HEK293 (cell line): Measurements from ENCODE around the gene CAV1.

Experiments used
- CTCF ChIA-PET: fragments of 350-600 bp; formaldehyde crosslinking; extraction: SDS; loops from one replicate; lab custom pipeline; 2021; ENCODE audit warnings: antibody characterized with exemption; lab: Yijun Ruan, JAX
- POLR2A ChIA-PET: fragments of 300-600 bp; formaldehyde crosslinking; extraction: SDS; loops from one replicate; lab custom pipeline; 2020; ENCODE audit warnings: antibody characterized with exemption, inconsistent platforms; lab: Yijun Ruan, JAX
- H3K27ac ChIP-seq: fragments of 200-500 bp; sonication (Bioruptor generic); 2 replicates; pipeline ENCODE4 v1.5.1; 2014; ENCODE audit warnings: low read depth, low read length, control low read depth, inconsistent platforms; ENCODE audit errors: extremely low read depth
- H3K36me3 ChIP-seq, 2 experiments: fragments of 200-500 bp in 1 of 2; sonication (Bioruptor generic) in 1 of 2; 1 replicate in 1 of 2; 2 replicates in 1 of 2; pipeline ENCODE4 v1.5.1; 2014 to 2017; ENCODE audit warnings: inconsistent platforms in 2 of 2, low read length in 2 of 2; ENCODE audit not compliant: control insufficient read depth in 2 of 2, insufficient read depth in 1 of 2
- H3K4me1 ChIP-seq: fragments of 200-500 bp; sonication (Bioruptor generic); 2 replicates; pipeline ENCODE4 v1.5.1; 2014; ENCODE audit warnings: mild to moderate bottlenecking, low read length, inconsistent platforms; ENCODE audit not compliant: control insufficient read depth, insufficient read depth
- H3K4me3 ChIP-seq: 2 replicates; pipeline ENCODE4 v1.5.1; 2011; ENCODE audit warnings: low read depth, mild to moderate bottlenecking, control low read depth, low read length, moderate library complexity
- H3K9me3 ChIP-seq: fragments of 200-500 bp; sonication (Bioruptor generic); 2 replicates; pipeline ENCODE4 v1.5.1; 2014; ENCODE audit warnings: low read depth, low read length, inconsistent platforms; ENCODE audit not compliant: control insufficient read depth, insufficient read depth
- KLF10 ChIP-seq: fragments of 450-650 bp; IDR thresholded peaks from 2 replicates; pipeline ENCODE4 v1.5.1; 2018; ENCODE audit warnings: missing biosample characterization, mild to moderate bottlenecking, missing genetic modification characterization
- KLF7 ChIP-seq: fragments of 450-650 bp; formaldehyde crosslinking; IDR thresholded peaks from 2 replicates; pipeline ENCODE4 v1.5.1; 2016; ENCODE audit warnings: missing biosample characterization, missing genetic modification characterization, borderline replicate concordance
- PRDM1 ChIP-seq: fragments of 450-650 bp; formaldehyde crosslinking; IDR thresholded peaks from 2 replicates; pipeline ENCODE4; 2016; ENCODE audit warnings: missing biosample characterization, missing genetic modification characterization
- SCRT2 ChIP-seq: fragments of 450-650 bp; formaldehyde crosslinking; IDR thresholded peaks from 2 replicates; pipeline ENCODE4 v1.5.1; 2016; ENCODE audit warnings: missing biosample characterization, missing genetic modification characterization
- SP3 ChIP-seq: fragments of 450-650 bp; formaldehyde crosslinking; IDR thresholded peaks from 2 replicates; pipeline ENCODE4 v1.5.1; 2016; ENCODE audit warnings: missing biosample characterization, missing genetic modification characterization
- ZBTB17 ChIP-seq: fragments of 450-650 bp; formaldehyde crosslinking; IDR thresholded peaks from 2 replicates; pipeline ENCODE4 v1.5.1; 2016; ENCODE audit warnings: missing biosample characterization, missing genetic modification characterization
- ZBTB20 ChIP-seq: fragments of 450-650 bp; formaldehyde crosslinking; IDR thresholded peaks from 2 replicates; pipeline ENCODE4 v1.5.1; 2016; ENCODE audit warnings: missing biosample characterization, missing genetic modification characterization
- ZBTB48 ChIP-seq: fragments of 450-650 bp; formaldehyde crosslinking; IDR thresholded peaks from 2 replicates; pipeline ENCODE4 v1.5.1; 2016; ENCODE audit warnings: missing biosample characterization, missing genetic modification characterization
- ZFHX2 ChIP-seq: fragments of 450-650 bp; formaldehyde crosslinking; conservative IDR thresholded peaks from 2 replicates; pipeline ENCODE4 v1.5.1; 2016; ENCODE audit warnings: missing biosample characterization, missing genetic modification characterization
- ZNF10 ChIP-seq: fragments of 450-650 bp; formaldehyde crosslinking; IDR thresholded peaks from 2 replicates; pipeline ENCODE4 v1.5.1; 2017; ENCODE audit warnings: missing biosample characterization, missing genetic modification characterization
- ZNF155 ChIP-seq: fragments of 450-650 bp; formaldehyde crosslinking; IDR thresholded peaks from 2 replicates; pipeline ENCODE4 v1.5.1; 2016; ENCODE audit warnings: missing biosample characterization, missing genetic modification characterization
- ZNF157 ChIP-seq: fragments of 450-650 bp; formaldehyde crosslinking; IDR thresholded peaks from 2 replicates; pipeline ENCODE4 v1.5.1; 2016; ENCODE audit warnings: missing biosample characterization, missing genetic modification characterization
- ZNF2 ChIP-seq: fragments of 450-650 bp; formaldehyde crosslinking; IDR thresholded peaks from 2 replicates; pipeline ENCODE4 v1.5.1; 2016; ENCODE audit warnings: missing biosample characterization, missing genetic modification characterization
- ZNF23 ChIP-seq: fragments of 450-650 bp; formaldehyde crosslinking; IDR thresholded peaks from 2 replicates; pipeline ENCODE4 v1.5.1; 2016; ENCODE audit warnings: missing biosample characterization, missing genetic modification characterization, borderline replicate concordance
- ZNF324 ChIP-seq: fragments of 450-650 bp; formaldehyde crosslinking; IDR thresholded peaks from 2 replicates; pipeline ENCODE4 v1.5.1; 2016; ENCODE audit warnings: missing biosample characterization, missing genetic modification characterization
- ZNF341 ChIP-seq: fragments of 450-650 bp; formaldehyde crosslinking; IDR thresholded peaks from 2 replicates; pipeline ENCODE4; 2016; ENCODE audit warnings: low read depth, missing biosample characterization, missing genetic modification characterization
- ZNF366 ChIP-seq: fragments of 450-650 bp; formaldehyde crosslinking; conservative IDR thresholded peaks from 2 replicates; pipeline ENCODE4 v1.5.1; 2016; ENCODE audit warnings: missing biosample characterization, missing genetic modification characterization
- ZNF518A ChIP-seq: fragments of 450-650 bp; formaldehyde crosslinking; conservative IDR thresholded peaks from 2 replicates; pipeline ENCODE4 v1.5.1; 2016; ENCODE audit warnings: low read depth, missing biosample characterization, missing genetic modification characterization
- ZNF600 ChIP-seq: fragments of 450-650 bp; formaldehyde crosslinking; IDR thresholded peaks from 2 replicates; pipeline ENCODE4 v1.5.1; 2016; ENCODE audit warnings: missing biosample characterization, missing genetic modification characterization
- ZNF624 ChIP-seq: fragments of 450-650 bp; formaldehyde crosslinking; IDR thresholded peaks from 2 replicates; pipeline ENCODE4 v1.5.1; 2017; ENCODE audit warnings: missing biosample characterization, missing genetic modification characterization
- ZNF639 ChIP-seq: fragments of 450-650 bp; formaldehyde crosslinking; IDR thresholded peaks from 2 replicates; pipeline ENCODE4 v1.5.1; 2016; ENCODE audit warnings: missing biosample characterization, missing genetic modification characterization
- ZNF654 ChIP-seq: fragments of 450-650 bp; formaldehyde crosslinking; IDR thresholded peaks from 2 replicates; pipeline ENCODE4 v1.5.1; 2016; ENCODE audit warnings: low read depth, missing biosample characterization, missing genetic modification characterization
- ZNF843 ChIP-seq: fragments of 450-650 bp; formaldehyde crosslinking; IDR thresholded peaks from 2 replicates; pipeline ENCODE4 v1.5.1; 2016; ENCODE audit warnings: missing biosample characterization, missing genetic modification characterization

CAV1 gene

GRCh38 chr7:116591202-116592040, 66.6 kb downstream of the CAV1 start:
- POLR2A ChIA-PET: interaction anchor here (1.0 kb wide), 1 partner anchor 380 kb away, joined by 3 read pairs; no protein-coding TSS in a partner anchor
- no peaks in the 10 kb centered on the region for H3K36me3 ChIP-seq
- TF ChIP-seq ZNF155 (tag by site-specific recombination) (no peak), SCRT2 (tag by site-specific recombination) (0 out of 2 replicates have a peak, but pooled peaks have one; percentile 28), ZNF654 (tag by site-specific recombination) (peak; percentile 62)
- H3K9me3 ChIP-seq: no peaks in the 10 kb centered on the region
- CTCF ChIA-PET: interaction anchor here (0.6 to 3.8 kb wide), 67 partner anchors 8 to 539 kb away, joined by 3 to 55 read pairs (median 5); partner anchors contain the start of gene MET
- no peak overlapping the region for H3K27ac ChIP-seq
- no peak overlapping the region for H3K4me3 ChIP-seq
- peaks cover 10% of the 10 kb centered on the region for H3K4me1 ChIP-seq

- H3K9me3 ChIP-seq: no peaks in the 10 kb centered on the region
- no peak overlapping the region for H3K4me3 ChIP-seq
- CTCF ChIA-PET: interaction anchor here (0.6 to 3.8 kb wide), 53 partner anchors 8 to 457 kb away, joined by 3 to 55 read pairs (median 5); partner anchors contain the start of gene MET
- peaks cover 10% of the 10 kb centered on the region for H3K4me1 ChIP-seq
- H3K27ac ChIP-seq: no peak overlapping the region
- H3K36me3 ChIP-seq: no peaks in the 10 kb centered on the region
- POLR2A ChIA-PET: interaction anchor here (1.0 kb wide), 1 partner anchor 381 kb away, joined by 3 read pairs; no protein-coding TSS in a partner anchor
- TF ChIP-seq KLF10 (tag by site-specific recombination) (0 out of 2 replicates have a peak, but pooled peaks have one; percentile 17), ZNF324 (tag by site-specific recombination) (no peak), SP3 (tag by site-specific recombination) (no peak)
These were observed 67.2 kb downstream of the CAV1 start for GRCh38 chr7:116592041-116592355.

GRCh38 chr7:116592445-116592844, 67.6 kb downstream of the CAV1 start:
- no peaks in the 10 kb centered on the region for H3K36me3 ChIP-seq
- POLR2A ChIA-PET: interaction anchor here (1.0 kb wide), 1 partner anchor 381 kb away, joined by 3 read pairs; no protein-coding TSS in a partner anchor
- CTCF ChIA-PET: interaction anchor here (0.6 to 3.8 kb wide), 43 partner anchors 7 to 458 kb away, joined by 3 to 55 read pairs (median 5); partner anchors contain the start of gene MET
- H3K4me1 ChIP-seq: peaks cover 10% of the 10 kb centered on the region
- H3K4me3 ChIP-seq: no peak overlapping the region
- no peaks in the 10 kb centered on the region for H3K9me3 ChIP-seq
- H3K27ac ChIP-seq: no peak overlapping the region
- TF ChIP-seq ZNF639 (tag by site-specific recombination): no peak
- no peak for TF ChIP-seq SCRT2 (tag by site-specific recombination)
- TF ChIP-seq PRDM1 (tag by site-specific recombination): peak; percentile 58
- TF ChIP-seq ZNF157 (tag by site-specific recombination): no peak
- no peak for TF ChIP-seq ZNF624
- peak; percentile 56 for TF ChIP-seq ZNF366 (tag by site-specific recombination)
- no peak for TF ChIP-seq ZNF518A
- TF ChIP-seq ZFHX2: peak; percentile 34; the same call in 1 of the 2 replicates
- TF ChIP-seq ZNF23: no peak
- TF ChIP-seq ZNF843 (tag by site-specific recombination): no peak
- peak; percentile 74 for TF ChIP-seq ZNF341
- TF ChIP-seq ZNF10 (tag by site-specific recombination): peak; percentile 97
- TF ChIP-seq ZBTB17: peak; percentile 95
- peak; percentile 74 for TF ChIP-seq ZBTB20 (tag by site-specific recombination)
- TF ChIP-seq ZNF600 (tag by site-specific recombination): peak; percentile 100
- no peak for TF ChIP-seq ZNF2 (tag by site-specific recombination)
- TF ChIP-seq KLF7 (tag by site-specific recombination): no peak
- peak; percentile 93 for TF ChIP-seq ZBTB48 (tag by site-specific recombination)
